Peyer's patch (tissue), 4 donors: ENCODE data around the gene TTI1.

ENCODE experiments used
- CTCF ChIP-seq, 6 experiments: fragments of 450-650 bp in 4 of 6; fragments of 200-600 bp in 2 of 6; sonication (generic) in 1 of 6; IDR thresholded peaks; one replicate each; pipeline ENCODE4 v1.5.1; 2017 to 2019; ENCODE audit warnings: antibody characterized with exemption in 6 of 6, mild to moderate bottlenecking in 3 of 6, moderate library complexity in 1 of 6
- POLR2A ChIP-seq, 2 donors: fragments of 450-650 bp; IDR thresholded peaks; one replicate each; pipeline ENCODE4 v1.5.1; 2017; ENCODE audit warnings: antibody characterized with exemption in 2 of 2, mild to moderate bottlenecking in 2 of 2, moderate library complexity in 2 of 2

GRCh38 chr20:37989601-37990295 lies 43.5 kb downstream of the TTI1 start:
- no peak for TF ChIP-seq CTCF (IDR thresholded peaks at IDR 0.05)
- TF ChIP-seq POLR2A (IDR thresholded peaks at IDR 0.05): no peak
